ENCODE data around the gene S100A5.

S100A5 gene

GRCh38 chr1:153548722-153549688 lies 8.3 kb upstream of the S100A5 start, which contains the start of gene S100A3:
TSS of gene S100A3 (minus strand) at chr1:153549258. CDS start at chr1:153548485, 773 bp downstream.
- in situ Hi-C loops (cut with HindIII; ENCODE audit: low sequenced_read_pairs), result no loop called here

GRCh38 chr1:153547560-153548551 lies 7.1 kb upstream of the S100A5 start:
- in situ Hi-C loops (cut with HindIII; ENCODE audit: low sequenced_read_pairs), result no loop called here

GRCh38 chr1:153546796-153547559 lies 6.2 kb upstream of the S100A5 start:
- in situ Hi-C loops (cut with HindIII; ENCODE audit: low sequenced_read_pairs), result no loop called here

GRCh38 chr1:153546371-153546770 lies 5.6 kb upstream of the S100A5 start:
- in situ Hi-C loops (cut with HindIII; ENCODE audit: low sequenced_read_pairs), result no loop called here

- in situ Hi-C loops (cut with HindIII; ENCODE audit: low sequenced_read_pairs), result no loop called here
These were observed 4.6 kb upstream of the S100A5 start, which contains the start of gene S100A4 for GRCh38 chr1:153545067-153546055. TSS of gene S100A4 (minus strand) at chr1:153545806. CDS start at chr1:153544794, 1,012 bp downstream.

GRCh38 chr1:153544453-153545066 lies 3.8 kb upstream of the S100A5 start:
- in situ Hi-C loops (cut with HindIII; ENCODE audit: low sequenced_read_pairs), result no loop called here

GRCh38 chr1:153543736-153544135 lies 3.0 kb upstream of the S100A5 start:
- in situ Hi-C loops (cut with HindIII; ENCODE audit: low sequenced_read_pairs), result no loop called here

GRCh38 chr1:153542956-153543711 lies 2.4 kb upstream of the S100A5 start:
- in situ Hi-C loops (cut with HindIII; ENCODE audit: low sequenced_read_pairs), result no loop called here

- in situ Hi-C loops (cut with HindIII; ENCODE audit: low sequenced_read_pairs), result no loop called here
These were observed 1.2 kb upstream of the S100A5 start for GRCh38 chr1:153541641-153542590.

- in situ Hi-C loops (cut with HindIII; ENCODE audit: low sequenced_read_pairs), result no loop called here
These were observed 1.2 kb downstream of the S100A5 start for GRCh38 chr1:153539395-153540093.

GRCh38 chr1:153538315-153538821 lies 2.4 kb downstream of the S100A5 start:
- in situ Hi-C loops (cut with HindIII; ENCODE audit: low sequenced_read_pairs), result no loop called here

- in situ Hi-C loops (cut with HindIII; ENCODE audit: low sequenced_read_pairs), result no loop called here
These were observed 3.4 kb downstream of the S100A5 start for GRCh38 chr1:153537376-153537730.

- in situ Hi-C loops (cut with HindIII; ENCODE audit: low sequenced_read_pairs), result no loop called here
These were observed 3.9 kb downstream of the S100A5 start for GRCh38 chr1:153536671-153537375.

- in situ Hi-C loops (cut with HindIII; ENCODE audit: low sequenced_read_pairs), result no loop called here
These were observed 4.6 kb downstream of the S100A5 start for GRCh38 chr1:153536012-153536670.
